Renal cortex interstitium (tissue), 15 donors: ENCODE measurements around the gene ABL2. TPM values are rescaled to one million over a fixed set of nuclear protein-coding genes. Genes with fewer than 3 reads are reported as not detected.
"Not testable (repeated sequence)": the region's sequence is repeated elsewhere in the genome, so short reads cannot be mapped to it uniquely, and the experiment has no call there.

Experiments
- DNase-seq, 11 donors: peaks; one replicate each; pipeline ENCODE4 v3.0.0-alpha.2; 2013; ENCODE audit warnings: low read depth in 9 of 11, low spot score in 4 of 11; ENCODE audit errors: extremely low read depth in 1 of 11
- long read RNA-seq, 16 experiments: transcript quantifications; one replicate each; lab custom pipeline, GENCODE V29; 2026
- polyA plus RNA-seq, 3 donors: library from polyadenylated mRNA; unstranded; fragments of 120-200 nt; gene quantifications; one replicate each; pipeline ENCODE4 v1.2.1, GENCODE V29; 2013; ENCODE audit not compliant: insufficient read length in 3 of 3

Gene ABL2
- 10 to 100 TPM; 10.6 to 12.3 (median 10.9) TPM for polyA plus RNA-seq
- long read RNA-seq, donor 1, result 0 reads
- long read RNA-seq, donor 2, partial matches to known transcripts, result 0 of 2 reads
- long read RNA-seq, donor 2, other reads (novel, unspliced or antisense), result 0 of 2 reads
- long read RNA-seq, donor 3, full-length matches to known transcripts, result 2 of 2 reads
- long read RNA-seq, donor 3, partial matches to known transcripts, result 0 of 2 reads
- long read RNA-seq, donor 3, other reads (novel, unspliced or antisense), result 0 of 2 reads
- long read RNA-seq, donor 4, result 0 reads
- long read RNA-seq, donor 5, result 0 reads
- long read RNA-seq, donor 6, result 0 reads
- long read RNA-seq, donor 7, partial matches to known transcripts, result 0 of 1 reads
- long read RNA-seq, donor 7, other reads (novel, unspliced or antisense), result 0 of 1 reads
- long read RNA-seq, donor 8, full-length matches to known transcripts, result 1 of 1 reads
- long read RNA-seq, donor 8, partial matches to known transcripts, result 0 of 1 reads
- long read RNA-seq, donor 8, other reads (novel, unspliced or antisense), result 0 of 1 reads
- long read RNA-seq, donor 9, result 0 reads
- long read RNA-seq, donor 10, full-length matches to known transcripts, result 2 of 2 reads
- long read RNA-seq, donor 10, partial matches to known transcripts, result 0 of 2 reads
- long read RNA-seq, donor 10, other reads (novel, unspliced or antisense), result 0 of 2 reads
- long read RNA-seq, donor 11, result 0 reads
- long read RNA-seq, donor 12, result 0 reads
- long read RNA-seq, donor 13, result 0 reads
- long read RNA-seq, donor 14, result 0 reads
- long read RNA-seq, donor 15, full-length matches to known transcripts, result 2 of 16 reads
- long read RNA-seq, donor 15, partial matches to known transcripts, result 14 of 16 reads
- long read RNA-seq, donor 15, other reads (novel, unspliced or antisense), result 0 of 16 reads
- long read RNA-seq, donor 16, partial matches to known transcripts, result 5 of 7 reads
- long read RNA-seq, donor 16, other reads (novel, unspliced or antisense), result 0 of 7 reads

GRCh38 chr1:179229214-179230140, at the start of gene ABL2:
ABL2 (minus strand) TSS chr1:179229677; CDS start chr1:179229397, 280 bp downstream.
- peak in 8 of 11 donors; percentile 16 to 50 (median 38) for DNase-seq

GRCh38 chr1:179278920-179279319, 49.4 kb upstream of the ABL2 start:
- DNase-seq, result no peak

- DNase-seq, result not testable (repeated sequence)
These were observed 44.9 kb upstream of the ABL2 start for GRCh38 chr1:179274424-179274823.

GRCh38 chr1:179269071-179269470, 39.6 kb upstream of the ABL2 start:
- no peak for DNase-seq

GRCh38 chr1:179264507-179264906, 35.0 kb upstream of the ABL2 start:
- DNase-seq, result no peak

- no peak for DNase-seq
These were observed 33.6 kb upstream of the ABL2 start for GRCh38 chr1:179263121-179263520.

GRCh38 chr1:179262183-179262582, 32.7 kb upstream of the ABL2 start:
- no peak for DNase-seq

GRCh38 chr1:179253286-179253972, 24.0 kb upstream of the ABL2 start:
- DNase-seq, result no peak

- no peak for DNase-seq
These were observed 23.1 kb upstream of the ABL2 start for GRCh38 chr1:179252606-179253005.

- peak in 2 of 11 donors; percentile 9 to 35 for DNase-seq
These were observed 22.2 kb upstream of the ABL2 start for GRCh38 chr1:179251675-179252074.

- no peak for DNase-seq
These were observed 18.4 kb upstream of the ABL2 start for GRCh38 chr1:179247923-179248322.

- not testable (repeated sequence) for DNase-seq
These were observed 15.9 kb upstream of the ABL2 start for GRCh38 chr1:179245426-179245825.

- no peak for DNase-seq
These were observed 12.1 kb upstream of the ABL2 start for GRCh38 chr1:179241530-179242097.

- DNase-seq, result no peak
These were observed 7.7 kb upstream of the ABL2 start for GRCh38 chr1:179237222-179237621.

GRCh38 chr1:179234863-179235262, 5.4 kb upstream of the ABL2 start:
- no peak for DNase-seq

- DNase-seq, result no peak
These were observed 2.4 kb upstream of the ABL2 start for GRCh38 chr1:179231923-179232322.

GRCh38 chr1:179230721-179231120, 1.2 kb upstream of the ABL2 start:
- no peak for DNase-seq

GRCh38 chr1:179230251-179230650, 774 bp upstream of the ABL2 start:
- no peak for DNase-seq
